ENCODE data around the gene DNAJC18.
"Not testable (repeated sequence)": the region's sequence is repeated elsewhere in the genome, so short reads cannot be mapped to it uniquely, and the experiment has no call there.

DNAJC18 gene

DNA sequence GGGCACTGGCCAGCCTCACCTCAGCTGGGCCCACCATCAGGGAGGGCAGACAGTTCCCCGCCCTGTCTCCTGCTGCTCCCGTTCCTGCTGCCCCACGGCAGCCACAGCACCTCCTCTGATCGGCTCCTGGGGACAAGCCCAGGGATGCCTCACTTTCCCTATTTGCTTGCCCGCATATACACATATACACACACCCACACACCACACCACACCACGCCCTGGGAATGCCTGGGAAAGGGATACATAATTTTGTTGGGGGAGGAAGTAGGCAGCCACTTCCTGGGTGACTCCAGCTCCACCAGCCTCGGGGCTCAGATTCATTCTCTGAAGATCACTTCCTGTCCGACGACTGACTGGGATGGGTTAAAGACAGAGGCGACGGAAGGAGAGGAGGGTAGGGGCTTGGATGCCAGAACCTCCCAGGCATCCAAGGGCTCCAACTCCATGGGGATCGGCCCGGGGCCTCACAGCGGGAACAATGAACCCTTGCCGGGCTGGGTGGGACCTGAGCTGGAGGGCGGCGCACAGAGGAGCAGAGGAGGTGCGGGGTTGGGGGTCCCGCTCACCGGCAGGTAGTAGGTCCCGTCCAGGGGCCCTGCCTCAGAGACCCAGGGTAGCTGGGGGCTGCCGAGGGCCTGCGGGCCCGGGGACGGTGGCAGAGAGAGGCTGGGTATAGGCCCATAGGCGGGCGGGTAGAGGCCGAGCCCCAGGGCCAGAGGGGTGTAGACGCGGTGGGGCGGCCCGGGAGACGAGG, 47.6 kb downstream of the DNAJC18 start:
- Histone ChIP-seq H3K4me3 (ENCODE audit: low read length) (no peak overlapping the region), H3K36me3 (ENCODE audit: insufficient read depth, low read length) (no peaks in the 10 kb centered on the region), H3K9me3 (ENCODE audit: low read length) (peaks cover 25% of the 10 kb centered on the region), H2AFZ (ENCODE audit: low read depth, low read length) (no peak overlapping the region), H3K4me1 (ENCODE audit: insufficient read depth, low read length) (peaks cover 6% of the 10 kb centered on the region), H3K27me3 (ENCODE audit: insufficient read depth, low read length) (peaks cover 28% of the 10 kb centered on the region)

DNA sequence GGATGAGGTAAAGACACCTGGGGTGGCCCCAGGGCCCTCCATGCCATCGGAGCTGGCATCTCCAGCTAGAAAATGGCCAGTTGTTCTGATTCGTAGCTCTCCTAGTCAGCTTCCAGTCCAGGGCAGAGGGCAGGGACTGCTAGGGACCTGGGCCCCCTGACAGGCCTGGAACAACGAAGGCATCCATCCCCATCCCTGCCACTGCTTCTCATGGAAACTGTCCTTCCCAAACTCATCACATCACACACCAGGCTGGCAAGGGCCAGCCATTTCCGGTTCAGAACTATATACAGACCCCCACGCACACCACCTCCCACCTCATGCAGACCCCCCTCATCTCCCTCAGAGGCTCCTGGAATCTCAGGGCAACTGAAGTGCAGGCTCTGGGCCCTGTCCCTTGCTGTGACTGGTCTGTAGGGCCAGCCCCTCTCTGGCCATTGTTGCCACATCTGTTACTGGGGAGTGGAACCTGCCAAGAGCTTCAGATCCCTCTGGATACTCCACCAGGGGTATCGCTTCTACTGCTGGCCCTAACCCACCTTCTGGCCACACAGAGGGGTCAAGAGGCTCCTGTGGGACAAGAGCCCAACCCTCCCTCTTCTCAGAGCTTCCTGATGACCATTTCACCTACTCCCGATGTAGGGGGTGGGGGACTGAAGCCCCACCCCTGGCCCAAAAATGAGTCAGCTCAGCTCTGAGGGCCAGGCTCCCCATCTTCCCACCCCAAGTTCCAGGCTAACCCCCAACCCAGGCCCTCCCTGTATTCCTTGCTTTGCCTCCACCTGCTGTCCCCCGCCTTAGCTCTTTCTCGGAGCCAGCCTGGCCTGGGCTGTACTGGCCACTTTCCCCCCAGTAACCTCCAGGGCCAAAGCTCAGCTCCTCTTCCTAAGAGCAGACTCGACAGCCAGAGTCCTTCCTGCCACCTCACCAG, 48.4 kb downstream of the DNAJC18 start:
- H3K27me3 ChIP-seq (ENCODE audit: insufficient read depth, low read length) = peaks cover 35% of the 10 kb centered on the region

DNA sequence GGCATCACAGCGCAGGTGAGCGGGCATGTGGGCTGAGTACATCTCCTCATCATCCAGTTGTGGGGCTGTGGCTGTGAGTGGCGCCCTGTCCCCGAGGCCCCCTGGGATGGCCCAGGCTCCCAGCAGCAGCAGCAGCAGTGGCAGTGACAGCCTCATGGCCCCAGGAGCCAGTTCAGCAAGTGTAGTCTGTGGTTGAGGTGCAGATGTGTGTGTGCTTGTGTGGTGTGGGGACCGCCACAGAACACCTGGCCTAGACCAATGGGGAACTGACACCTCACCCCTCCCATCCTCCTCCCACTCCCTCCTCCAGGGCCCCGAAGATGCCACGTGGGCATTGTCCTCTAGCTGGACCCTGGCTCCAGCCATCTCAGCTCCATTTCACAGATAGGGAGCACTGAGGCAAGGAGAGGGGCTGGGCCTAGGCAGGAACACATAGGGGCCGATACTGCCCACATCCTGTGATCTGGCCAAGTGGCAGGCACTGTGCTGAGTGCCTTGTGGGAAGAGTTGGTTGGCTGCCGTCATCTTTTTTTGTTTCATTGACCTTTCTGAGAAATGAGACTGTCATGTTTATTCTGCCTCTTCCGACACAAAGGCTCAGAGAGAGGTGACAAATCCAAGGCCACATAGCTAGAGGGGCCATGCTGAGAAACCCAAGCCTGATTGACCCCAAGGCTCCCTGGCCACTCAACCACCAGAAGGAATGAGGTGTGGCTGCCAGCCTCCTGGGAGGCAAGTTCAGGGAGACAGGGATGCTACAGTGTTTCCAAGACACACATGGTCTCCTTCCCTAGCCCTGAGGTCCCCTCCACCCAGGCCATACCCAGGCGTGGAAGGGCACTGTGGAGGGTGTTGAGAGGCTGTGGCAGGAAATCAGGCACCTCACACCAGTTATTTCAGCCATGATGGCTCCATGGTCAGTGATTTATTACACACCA, 49.4 kb downstream of the DNAJC18 start, which contains the start of gene MZB1:
MZB1 (minus strand) TSS at position 213 of the 938 bp plus-strand sequence; CDS start at position 156, 57 bp downstream.
- H3K4me1 ChIP-seq (ENCODE audit: insufficient read depth, low read length) = peaks cover 6% of the 10 kb centered on the region
- H3K9me3 ChIP-seq (ENCODE audit: low read length) = peaks cover 19% of the 10 kb centered on the region
- no peak within 1 kb of the TSS for H3K4me3 ChIP-seq (ENCODE audit: low read length)
- peaks cover 31% of the 10 kb centered on the region for H3K27me3 ChIP-seq (ENCODE audit: insufficient read depth, low read length)
- H3K36me3 ChIP-seq (ENCODE audit: insufficient read depth, low read length) = no peaks in the 10 kb centered on the region
- no peak within 1 kb of the TSS for H2AFZ ChIP-seq (ENCODE audit: low read depth, low read length)

More for the DNA sequence above, 48.4 kb downstream of the DNAJC18 start:
- H3K4me1 ChIP-seq (ENCODE audit: insufficient read depth, low read length) = peaks cover 6% of the 10 kb centered on the region
- no peaks in the 10 kb centered on the region for H3K36me3 ChIP-seq (ENCODE audit: insufficient read depth, low read length)
- H3K9me3 ChIP-seq (ENCODE audit: low read length) = peaks cover 25% of the 10 kb centered on the region
- no peak overlapping the region for H2AFZ ChIP-seq (ENCODE audit: low read depth, low read length)
- no peak overlapping the region for H3K4me3 ChIP-seq (ENCODE audit: low read length)

DNA sequence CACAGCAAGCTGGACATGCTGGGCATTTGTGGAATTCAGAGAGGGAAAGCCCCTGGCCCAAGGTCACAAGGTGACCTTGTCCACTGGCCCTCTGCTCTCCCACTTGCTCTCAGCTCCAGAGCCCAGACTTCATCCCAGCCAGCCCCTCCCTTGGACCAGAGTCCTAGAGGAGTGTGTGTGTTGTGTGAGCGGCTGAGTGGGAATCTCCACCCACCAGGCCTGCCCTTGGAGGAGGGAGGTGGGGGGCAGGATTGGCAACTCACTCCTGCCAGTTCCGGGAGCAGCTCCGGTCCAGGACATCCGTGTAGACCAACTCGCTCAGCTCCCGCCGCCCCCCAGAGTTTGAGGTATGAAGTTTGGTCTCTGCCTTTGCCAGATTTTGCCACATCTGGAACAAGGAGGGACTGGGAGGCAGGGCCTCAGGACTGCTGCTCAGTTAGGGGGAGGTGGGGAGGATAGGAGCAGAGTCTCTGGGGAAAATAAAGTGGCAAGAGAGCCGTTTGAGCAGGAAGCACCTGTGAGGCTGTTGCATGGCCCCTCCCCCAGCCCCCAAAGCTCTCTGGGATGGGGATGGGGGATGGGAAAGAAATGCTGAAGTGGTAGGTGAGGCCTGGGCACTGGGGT, 51.0 kb downstream of the DNAJC18 start:
- peaks cover 6% of the 10 kb centered on the region for H3K4me1 ChIP-seq (ENCODE audit: insufficient read depth, low read length)
- H3K4me3 ChIP-seq (ENCODE audit: low read length) = no peak overlapping the region
- H3K27me3 ChIP-seq (ENCODE audit: insufficient read depth, low read length) = peaks cover 25% of the 10 kb centered on the region
- no peak overlapping the region for H2AFZ ChIP-seq (ENCODE audit: low read depth, low read length)
- no peaks in the 10 kb centered on the region for H3K36me3 ChIP-seq (ENCODE audit: insufficient read depth, low read length)
- H3K9me3 ChIP-seq (ENCODE audit: low read length) = peaks cover 11% of the 10 kb centered on the region

DNA sequence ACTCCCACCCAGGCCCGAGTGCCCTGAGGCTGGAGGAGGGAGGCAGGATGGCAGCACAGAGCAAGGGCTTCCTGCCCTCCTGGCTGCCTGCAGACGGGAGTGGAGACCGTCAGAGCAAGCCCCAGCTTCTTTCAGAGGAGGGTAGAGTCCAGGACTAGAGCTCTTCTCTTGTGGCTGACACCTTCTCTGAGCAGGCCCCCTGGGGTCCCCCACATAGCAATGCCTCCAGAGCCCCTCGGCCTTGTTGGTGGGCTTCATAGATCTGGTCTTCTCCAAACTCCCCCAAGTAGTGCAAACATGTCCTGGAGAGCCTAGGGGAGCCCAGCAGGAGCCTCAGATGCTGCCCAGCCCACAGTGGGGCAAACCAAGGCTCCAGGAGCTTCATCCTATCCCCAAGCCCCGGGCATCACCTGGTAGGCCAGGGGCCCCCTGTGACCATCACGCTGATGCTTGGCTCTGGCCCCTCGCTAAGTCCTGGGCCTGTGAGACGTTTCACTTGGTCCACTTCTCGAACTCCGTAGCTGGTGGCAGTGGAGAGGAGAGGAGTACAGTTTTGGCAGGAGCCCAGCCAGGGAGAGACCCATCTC, 51.6 kb downstream of the DNAJC18 start:
- Histone ChIP-seq H3K4me1 (ENCODE audit: insufficient read depth, low read length) (peaks cover 6% of the 10 kb centered on the region), H3K36me3 (ENCODE audit: insufficient read depth, low read length) (no peaks in the 10 kb centered on the region), H3K27me3 (ENCODE audit: insufficient read depth, low read length) (peaks cover 19% of the 10 kb centered on the region), H2AFZ (ENCODE audit: low read depth, low read length) (no peak overlapping the region), H3K4me3 (ENCODE audit: low read length) (no peak overlapping the region), H3K9me3 (ENCODE audit: low read length) (peaks cover 5% of the 10 kb centered on the region)

DNA sequence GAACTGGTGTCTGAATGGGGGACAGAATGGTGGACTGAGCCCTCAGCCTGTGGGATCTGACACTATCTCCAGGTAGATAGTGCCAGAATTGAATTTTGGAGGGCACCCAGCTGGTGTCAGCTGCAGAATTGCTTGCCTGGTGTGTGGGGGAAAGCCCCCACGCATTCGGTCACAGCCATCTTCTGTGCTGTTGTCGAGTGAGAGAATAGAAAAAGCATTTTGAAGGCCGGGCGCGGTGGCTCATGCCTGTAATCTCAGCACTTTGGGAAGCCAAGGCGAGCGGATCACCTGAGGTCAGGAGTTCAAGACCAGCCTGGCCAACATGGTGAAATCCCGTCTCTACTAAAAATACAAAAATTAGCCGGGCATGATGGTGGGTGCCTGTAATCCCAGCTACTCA, 52.4 kb downstream of the DNAJC18 start:
- not testable (repeated sequence) for H3K36me3 ChIP-seq (ENCODE audit: insufficient read depth, low read length); H3K4me1 ChIP-seq (ENCODE audit: insufficient read depth, low read length); H3K4me3 ChIP-seq (ENCODE audit: low read length); H3K9me3 ChIP-seq (ENCODE audit: low read length); H2AFZ ChIP-seq (ENCODE audit: low read depth, low read length)
- peaks cover 17% of the 10 kb centered on the region for H3K27me3 ChIP-seq (ENCODE audit: insufficient read depth, low read length)

DNA sequence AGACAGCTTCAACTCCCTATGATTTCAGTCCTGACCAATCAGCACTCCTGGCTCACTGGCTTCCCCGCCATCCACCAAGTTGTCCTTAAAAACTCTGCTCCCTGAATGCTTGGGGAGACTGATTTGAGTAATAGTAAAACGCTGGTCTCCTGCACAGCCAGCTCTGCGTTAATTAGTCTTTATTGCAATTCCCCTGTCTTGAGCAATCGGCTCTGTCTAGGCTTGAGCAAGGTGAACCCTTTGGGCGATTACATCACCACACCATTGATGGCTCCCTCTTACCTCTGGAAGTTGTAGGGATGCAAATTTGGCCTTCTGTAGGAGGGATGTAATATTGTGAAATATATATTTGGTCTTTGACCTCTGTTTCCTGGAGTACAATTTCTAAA, 53.3 kb downstream of the DNAJC18 start:
- Histone ChIP-seq H3K27me3 (ENCODE audit: insufficient read depth, low read length) (peaks cover 10% of the 10 kb centered on the region), H2AFZ (ENCODE audit: low read depth, low read length) (no peak overlapping the region), H3K36me3 (ENCODE audit: insufficient read depth, low read length) (no peaks in the 10 kb centered on the region), H3K4me3 (ENCODE audit: low read length) (no peak overlapping the region), H3K4me1 (ENCODE audit: insufficient read depth, low read length) (peaks cover 6% of the 10 kb centered on the region), H3K9me3 (ENCODE audit: low read length) (no peaks in the 10 kb centered on the region)

DNA sequence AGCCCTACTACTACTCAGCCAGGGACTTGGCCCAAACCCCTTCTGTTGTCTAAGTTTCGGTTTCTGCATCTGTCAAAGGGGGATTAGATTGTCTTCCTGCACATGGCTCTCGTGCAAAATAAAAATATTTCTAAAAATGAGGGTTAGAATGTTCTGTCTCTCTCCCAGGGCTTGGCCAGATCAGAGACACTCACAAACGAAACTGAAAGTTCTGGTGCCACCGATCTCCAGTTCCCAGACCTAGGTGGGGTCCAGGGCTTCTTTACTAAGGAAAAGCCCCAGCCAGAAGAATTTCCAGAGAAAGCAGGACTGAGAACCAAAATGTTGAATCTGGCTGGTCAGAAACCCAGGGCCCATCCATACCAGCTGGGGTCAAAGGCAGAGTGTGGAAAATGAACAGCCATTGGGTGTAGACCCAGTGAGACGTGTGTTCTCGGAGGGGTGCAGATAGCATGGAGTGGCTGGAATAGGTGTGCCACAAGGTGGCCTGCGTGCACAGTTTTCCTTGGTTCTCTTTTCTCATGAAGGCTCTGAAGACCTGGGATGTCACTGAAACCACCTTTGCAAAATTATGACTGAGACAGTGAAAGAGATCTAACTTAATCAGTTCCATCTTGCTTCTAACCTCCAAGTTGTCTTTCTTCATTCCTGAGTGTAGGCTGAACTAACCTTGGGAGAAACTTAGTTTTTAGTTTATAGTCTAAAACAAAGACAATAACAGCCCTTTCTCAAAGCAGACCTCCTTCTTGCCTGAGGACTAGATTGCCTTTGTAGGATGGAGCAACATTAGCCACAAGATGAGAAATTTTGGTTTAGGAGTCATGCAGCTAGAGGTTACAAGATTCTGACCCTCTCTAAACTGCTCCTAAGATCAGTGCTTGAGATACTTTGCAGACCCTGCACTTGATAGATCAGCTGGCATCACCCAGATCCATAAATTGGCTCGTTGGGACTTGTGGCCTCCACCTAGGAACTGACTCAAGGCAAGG, 54.0 kb downstream of the DNAJC18 start:
- no peak overlapping the region for H2AFZ ChIP-seq (ENCODE audit: low read depth, low read length)
- H3K9me3 ChIP-seq (ENCODE audit: low read length) = no peaks in the 10 kb centered on the region
- peaks cover 10% of the 10 kb centered on the region for H3K27me3 ChIP-seq (ENCODE audit: insufficient read depth, low read length)
- H3K4me3 ChIP-seq (ENCODE audit: low read length) = no peak overlapping the region
- H3K4me1 ChIP-seq (ENCODE audit: insufficient read depth, low read length) = peaks cover 2% of the 10 kb centered on the region
- H3K36me3 ChIP-seq (ENCODE audit: insufficient read depth, low read length) = no peaks in the 10 kb centered on the region

DNA sequence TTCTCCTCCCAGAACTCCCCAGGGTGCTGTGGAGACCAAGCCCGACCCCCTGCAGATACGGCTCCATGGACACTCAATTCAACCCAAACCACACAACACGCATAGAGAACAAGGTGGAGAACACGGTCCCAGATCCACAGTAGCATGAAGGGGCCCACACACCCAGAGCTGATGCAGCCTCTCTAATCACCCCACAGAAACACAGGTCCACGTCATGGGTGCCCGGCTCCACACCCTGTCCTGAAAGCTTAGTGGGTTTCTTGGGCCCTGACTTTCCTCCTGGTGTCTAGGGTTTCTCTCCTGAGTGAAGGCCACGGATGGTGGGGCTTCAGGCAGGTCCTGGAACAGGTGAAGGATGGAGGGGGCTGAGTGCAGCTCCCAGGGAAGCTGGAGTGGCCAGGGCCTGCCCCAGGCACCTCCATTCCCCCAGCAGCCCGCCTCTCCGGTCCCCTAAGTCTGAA, 54.7 kb downstream of the DNAJC18 start:
- Histone ChIP-seq H3K4me3 (ENCODE audit: low read length) (no peak overlapping the region), H3K4me1 (ENCODE audit: insufficient read depth, low read length) (no peaks in the 10 kb centered on the region), H3K27me3 (ENCODE audit: insufficient read depth, low read length) (peaks cover 10% of the 10 kb centered on the region), H2AFZ (ENCODE audit: low read depth, low read length) (no peak overlapping the region), H3K36me3 (ENCODE audit: insufficient read depth, low read length) (no peaks in the 10 kb centered on the region), H3K9me3 (ENCODE audit: low read length) (no peaks in the 10 kb centered on the region)

DNA sequence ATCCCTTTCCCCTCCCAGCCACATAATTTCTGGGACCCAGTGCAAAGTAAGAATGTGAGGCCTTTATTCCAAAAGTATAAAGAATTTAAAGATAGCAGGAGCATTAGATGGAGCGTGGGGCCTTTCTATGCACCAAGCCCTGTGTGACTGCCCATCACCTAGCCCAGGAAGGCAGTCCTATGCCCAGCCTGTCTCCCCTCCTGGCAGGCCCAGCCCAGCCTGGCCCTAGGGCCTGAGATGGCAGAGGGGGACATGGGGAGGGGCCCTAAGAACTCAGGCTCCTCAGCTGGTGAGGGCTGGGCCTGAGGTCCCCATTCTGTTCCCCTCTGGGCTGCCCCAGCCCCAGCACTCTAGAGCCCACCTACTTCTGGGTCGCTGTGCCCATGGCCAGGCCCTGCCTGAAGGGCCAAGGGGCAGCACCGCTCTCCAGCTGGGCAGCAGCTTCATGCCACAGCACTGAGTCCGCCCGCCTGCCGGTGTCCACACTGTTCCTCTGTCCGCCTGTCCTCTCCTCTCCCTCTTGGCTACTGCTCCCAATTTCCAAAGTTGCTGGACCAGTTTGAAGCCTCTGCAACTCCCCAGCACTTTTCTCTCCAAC, 55.2 kb downstream of the DNAJC18 start:
- H3K4me3 ChIP-seq (ENCODE audit: low read length) = no peak overlapping the region

More for the DNA sequence above, 55.2 kb downstream of the DNAJC18 start:
- peaks cover 10% of the 10 kb centered on the region for H3K27me3 ChIP-seq (ENCODE audit: insufficient read depth, low read length)
- no peak overlapping the region for H2AFZ ChIP-seq (ENCODE audit: low read depth, low read length)
- H3K4me1 ChIP-seq (ENCODE audit: insufficient read depth, low read length) = no peaks in the 10 kb centered on the region
- H3K36me3 ChIP-seq (ENCODE audit: insufficient read depth, low read length) = no peaks in the 10 kb centered on the region
- no peaks in the 10 kb centered on the region for H3K9me3 ChIP-seq (ENCODE audit: low read length)

Measured in neuron (in vitro differentiated cells).